ENCODE results near the gene FAM53B.

- no peak for TF ChIP-seq CTCF (IDR thresholded peaks at IDR 0.05)
- no peak for TF ChIP-seq POLR2A (IDR thresholded peaks at IDR 0.05)
Observed at GRCh38 chr10:124654686-124655085, 89.5 kb downstream of the FAM53B start.

All from body of pancreas (tissue), 4 donors.